ENCODE results near the gene KAZN. TPM values are rescaled to one million over a fixed set of nuclear protein-coding genes. Genes with fewer than 3 reads are reported as not detected.

Gene KAZN
- total and polyA plus RNA-seq, 3 donors from 2014 or later = 12.1 to 14.6 (median 13.8) TPM

- no peaks in the 10 kb centered on the region for H3K27me3 ChIP-seq
- DNase-seq = no peak
- 88 to 90% methylated on average over 5 of the region's 5 CpGs for WGBS, 2 donors
- no peaks in the 10 kb centered on the region for H3K36me3 ChIP-seq (ENCODE audit: low read depth, missing control alignments)
- no peak for TF ChIP-seq POLR2A (IDR thresholded peaks at IDR 0.05)
- TF ChIP-seq CTCF (IDR thresholded peaks at IDR 0.05) = no peak
- no peaks in the 10 kb centered on the region for H3K9me3 ChIP-seq
- intact Hi-C loops (cut with DNase I; ENCODE audit: low total_unique reads) = no loop called here
- no peak overlapping the region for H3K27ac ChIP-seq
- no peaks in the 10 kb centered on the region for H3K4me1 ChIP-seq
- no peak overlapping the region for H3K4me3 ChIP-seq
Measured at GRCh38 chr1:14865106-14865505, 266.6 kb downstream of the KAZN start.

DNA sequence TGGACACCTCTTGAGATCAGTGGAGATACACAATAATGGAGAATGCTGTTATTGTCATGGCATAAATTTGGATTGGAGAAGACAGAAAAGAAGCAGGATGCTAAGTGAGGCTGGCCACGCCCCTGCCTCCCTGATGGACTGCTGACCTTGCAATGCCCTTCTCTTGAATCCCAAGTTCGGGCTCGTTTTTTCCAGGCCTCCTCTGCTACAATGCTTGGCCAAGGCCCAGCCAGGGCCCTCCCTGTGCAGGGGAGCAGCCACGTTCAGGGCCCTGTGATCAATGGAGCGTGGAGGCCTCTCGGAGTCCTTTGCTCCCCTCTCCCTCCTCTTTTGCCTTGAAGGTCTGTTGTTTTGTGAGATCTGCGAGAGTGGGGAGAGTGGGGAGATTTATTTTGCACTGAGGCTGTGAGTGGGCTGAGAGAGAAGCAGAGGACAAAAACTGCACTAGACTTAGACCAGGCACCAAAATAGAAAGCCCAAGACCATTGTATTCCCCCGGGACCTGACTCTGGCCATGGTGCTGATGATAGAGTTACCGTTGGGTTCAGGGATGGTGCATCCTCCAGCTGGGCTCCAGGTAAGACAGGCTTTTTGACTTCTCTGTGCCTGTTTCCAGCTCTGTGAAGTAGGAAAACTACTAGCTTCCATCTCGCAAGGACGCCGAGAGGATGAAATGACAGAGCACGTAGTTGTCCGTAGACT, 268.6 kb downstream of the KAZN start:
- intact Hi-C loops (cut with DNase I; ENCODE audit: low total_unique reads) = no loop called here
- no peaks in the 10 kb centered on the region for H3K27me3 ChIP-seq
- H3K9me3 ChIP-seq = no peaks in the 10 kb centered on the region
- TF ChIP-seq POLR2A (IDR thresholded peaks at IDR 0.05) (no peak), CTCF (IDR thresholded peaks at IDR 0.05) (no peak)
- H3K27ac ChIP-seq = no peak overlapping the region
- WGBS, 2 donors = 72 to 93% methylated on average over 8 to 14 of the region's 14 CpGs
- H3K4me3 ChIP-seq = no peak overlapping the region
- H3K4me1 ChIP-seq = no peaks in the 10 kb centered on the region
- no peaks in the 10 kb centered on the region for H3K36me3 ChIP-seq (ENCODE audit: low read depth, missing control alignments)
- no peak for DNase-seq

GRCh38 chr1:14869187-14869586, 270.7 kb downstream of the KAZN start:
- H3K27ac ChIP-seq = no peak overlapping the region
- H3K36me3 ChIP-seq (ENCODE audit: low read depth, missing control alignments) = no peaks in the 10 kb centered on the region
- H3K4me3 ChIP-seq = no peak overlapping the region
- no peaks in the 10 kb centered on the region for H3K9me3 ChIP-seq
- intact Hi-C loops (cut with DNase I; ENCODE audit: low total_unique reads) = no loop called here
- TF ChIP-seq POLR2A (IDR thresholded peaks at IDR 0.05) (no peak), CTCF (IDR thresholded peaks at IDR 0.05) (no peak)
- no peak for DNase-seq
- no peaks in the 10 kb centered on the region for H3K27me3 ChIP-seq
- WGBS, 2 donors = 71 to 82% methylated on average over 4 of the region's 4 CpGs
- no peaks in the 10 kb centered on the region for H3K4me1 ChIP-seq

DNA sequence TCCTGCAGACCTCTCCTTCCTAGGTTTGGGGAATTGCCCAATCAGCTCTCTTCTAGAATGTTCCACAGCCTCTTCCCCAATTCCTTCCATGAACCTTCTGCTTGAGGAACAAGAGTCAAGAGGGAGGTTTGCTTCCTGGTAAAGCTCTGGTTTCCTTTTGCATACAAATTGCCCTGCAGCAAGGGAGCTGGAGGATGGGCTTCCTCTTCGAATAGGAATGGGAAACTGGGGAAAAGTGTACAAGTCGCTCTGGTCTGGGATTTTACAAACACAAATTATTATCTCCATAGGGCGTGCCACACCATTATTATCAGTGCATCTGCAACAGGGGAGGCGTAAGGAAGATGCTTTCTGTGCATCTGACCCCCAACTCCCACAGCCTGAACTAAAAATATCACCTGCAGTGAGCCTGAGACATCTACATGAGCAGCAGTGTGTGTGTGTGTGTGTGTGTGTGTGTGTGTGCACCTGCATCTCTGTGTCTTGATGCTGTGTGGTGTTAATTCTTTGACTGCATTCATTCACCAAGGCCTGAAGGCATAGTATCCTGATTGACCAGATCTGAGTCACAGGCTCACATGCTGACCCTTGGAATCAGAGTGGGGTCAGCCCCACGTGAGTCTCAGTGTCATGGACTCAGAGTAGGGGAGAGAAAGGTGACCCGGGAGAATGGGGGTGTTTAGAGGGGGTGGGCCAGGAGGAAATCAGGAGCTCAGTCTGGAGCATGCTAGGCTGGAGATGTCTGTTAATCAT, 272.9 kb downstream of the KAZN start:
- no peaks in the 10 kb centered on the region for H3K9me3 ChIP-seq
- no peak overlapping the region for H3K27ac ChIP-seq
- no peak for TF ChIP-seq CTCF (IDR thresholded peaks at IDR 0.05)
- TF ChIP-seq POLR2A (IDR thresholded peaks at IDR 0.05) = no peak
- H3K4me3 ChIP-seq = no peak overlapping the region
- H3K27me3 ChIP-seq = no peaks in the 10 kb centered on the region
- 72 to 85% methylated on average over 6 of the region's 6 CpGs for WGBS, 2 donors
- intact Hi-C loops (cut with DNase I; ENCODE audit: low total_unique reads) = no loop called here
- H3K36me3 ChIP-seq (ENCODE audit: low read depth, missing control alignments) = no peaks in the 10 kb centered on the region
- DNase-seq = no peak
- no peaks in the 10 kb centered on the region for H3K4me1 ChIP-seq

Data from testis (tissue), 3 donors.